Stimulated activated CD4-positive, alpha-beta T cell treated with anti-CD3 and anti-CD28 coated beads, Interleukin-12 subunit alpha, Interleukin-12 subunit beta, amount 100 ng/mL, for 48 hours (primary cell): Measurements from ENCODE around the gene GPC6.

Experiments
- DNase-seq, 3 donors: peaks; one replicate each; pipeline ENCODE4 v3.0.0-alpha.2; 2020; ENCODE audit warnings: low read depth in 2 of 3, low spot score in 1 of 3

Gene GPC6

GRCh38 chr13:93767917-93768409 is 541.4 kb downstream of the GPC6 start:
- DNase-seq: no peak

GRCh38 chr13:93769101-93769500 is 542.5 kb downstream of the GPC6 start:
- DNase-seq: no peak

- no peak for DNase-seq
Measured at GRCh38 chr13:93769607-93770006, 543.0 kb downstream of the GPC6 start.

- DNase-seq: no peak
Measured at GRCh38 chr13:93771227-93771626, 544.6 kb downstream of the GPC6 start.

- DNase-seq: no peak
Measured at GRCh38 chr13:93771782-93772181, 545.2 kb downstream of the GPC6 start.

- DNase-seq: no peak
Measured at GRCh38 chr13:93774506-93774905, 547.9 kb downstream of the GPC6 start.

GRCh38 chr13:93775027-93775426 is 548.4 kb downstream of the GPC6 start:
- no peak for DNase-seq

- no peak for DNase-seq
Measured at GRCh38 chr13:93775507-93776108, 549.0 kb downstream of the GPC6 start.

GRCh38 chr13:93776936-93777335 is 550.3 kb downstream of the GPC6 start:
- DNase-seq: no peak

GRCh38 chr13:93777504-93777903 is 550.9 kb downstream of the GPC6 start:
- DNase-seq: no peak

GRCh38 chr13:93778548-93778947 is 551.9 kb downstream of the GPC6 start:
- no peak for DNase-seq

- DNase-seq: no peak
Measured at GRCh38 chr13:93784191-93784590, 557.6 kb downstream of the GPC6 start.

- DNase-seq: no peak
Measured at GRCh38 chr13:93786846-93787489, 560.4 kb downstream of the GPC6 start.

GRCh38 chr13:93788456-93788855 is 561.8 kb downstream of the GPC6 start:
- no peak for DNase-seq

GRCh38 chr13:93789058-93789457 is 562.5 kb downstream of the GPC6 start:
- no peak for DNase-seq

- DNase-seq: peak; percentile 41 to 62 (median 52)
Measured at GRCh38 chr13:93794197-93794885, 567.7 kb downstream of the GPC6 start.

- no peak for DNase-seq
Measured at GRCh38 chr13:93797463-93797862, 570.9 kb downstream of the GPC6 start.

- DNase-seq: no peak
Measured at GRCh38 chr13:93800342-93800741, 573.7 kb downstream of the GPC6 start.

GRCh38 chr13:93805736-93806135 is 579.1 kb downstream of the GPC6 start:
- no peak for DNase-seq

- no peak for DNase-seq
Measured at GRCh38 chr13:93806861-93807260, 580.3 kb downstream of the GPC6 start.

GRCh38 chr13:93810264-93810663 is 583.7 kb downstream of the GPC6 start:
- DNase-seq: no peak

GRCh38 chr13:93811071-93811737 is 584.6 kb downstream of the GPC6 start:
- no peak for DNase-seq
